ENCODE results near the gene ALOXE3. TPM values are rescaled to one million over a fixed set of nuclear protein-coding genes. Genes with fewer than 3 reads are reported as not detected.
A peak's percentile ranks its signal among the peaks of the same experiment; 100 is the strongest.

The ALOXE3 gene
- total and polyA plus RNA-seq, 7 donors = 0.17 TPM; not detected in 6

- Histone ChIP-seq H3K4me3 (no peak overlapping the region), H3K9me3 (no peaks in the 10 kb centered on the region), H3K27ac (no peak overlapping the region), H3K36me3 (no peaks in the 10 kb centered on the region), H3K4me1 (peaks cover 0 to 8% (median 5%) of the 10 kb centered on the region in 4 donors), H3K27me3 (peaks cover 0 to 14% (median 0%) of the 10 kb centered on the region in 3 donors)
- intact Hi-C loops (cut with DNase I) = loop anchor here (10.0 kb wide), 1 partner anchor 817 kb away; the partner anchor contains the start of gene GPS2
- TF ChIP-seq POLR2AphosphoS5 (IDR thresholded peaks at IDR 0.05) = no peak
- no peak for TF ChIP-seq EP300 (IDR thresholded peaks at IDR 0.05)
- TF ChIP-seq POLR2A (IDR thresholded peaks at IDR 0.05) = no peak
- TF ChIP-seq CTCF (IDR thresholded peaks at IDR 0.05) = no peak
- WGBS, 2 donors = 58 to 75% methylated on average over 3 of the region's 3 CpGs
- DNase-seq = no peak
Observed at GRCh38 chr17:8131844-8132441, 13.6 kb upstream of the ALOXE3 start.

GRCh38 chr17:8128125-8128784 is 9.9 kb upstream of the ALOXE3 start:
- Histone ChIP-seq H3K27me3 (peaks cover 4 to 33% (median 22%) of the 10 kb centered on the region in 3 donors), H3K36me3 (no peaks in the 10 kb centered on the region), H3K4me1 (peaks cover 0 to 42% (median 38%) of the 10 kb centered on the region in 4 donors), H3K9me3 (no peaks in the 10 kb centered on the region), H3K4me3 (no peak overlapping the region), H3K27ac (no peak overlapping the region)
- DNase-seq = no peak
- WGBS, 2 donors = 68 to 81% methylated on average over 14 of the region's 14 CpGs
- no peak for TF ChIP-seq EP300 (IDR thresholded peaks at IDR 0.05)
- TF ChIP-seq POLR2AphosphoS5 (IDR thresholded peaks at IDR 0.05) = no peak
- TF ChIP-seq CTCF (IDR thresholded peaks at IDR 0.05) = no peak
- TF ChIP-seq POLR2A (IDR thresholded peaks at IDR 0.05) = no peak
- intact Hi-C loops (cut with DNase I) = no loop called here

- WGBS, 2 donors = 0% methylated on average over 45 of the region's 45 CpGs
- peaks cover 0 to 58% (median 54%) of the 10 kb centered on the region in 4 donors for H3K4me1 ChIP-seq
- H3K9me3 ChIP-seq = no peaks in the 10 kb centered on the region
- peaks cover 12 to 50% (median 38%) of the 10 kb centered on the region in 3 donors for H3K27me3 ChIP-seq
- peak overlapping the region; percentile 36 to 77 (median 58) for H3K4me3 ChIP-seq
- intact Hi-C loops (cut with DNase I) = no loop called here
- TF ChIP-seq CTCF (IDR thresholded peaks at IDR 0.05) (no peak), EP300 (IDR thresholded peaks at IDR 0.05) (no peak)
- DNase-seq = no peak
- no peaks in the 10 kb centered on the region for H3K36me3 ChIP-seq
- peak overlapping the region; percentile 72 to 76 (median 74) for H3K27ac ChIP-seq
Observed at GRCh38 chr17:8126491-8127066, 8.3 kb upstream of the ALOXE3 start.

GRCh38 chr17:8125947-8126490 is 7.7 kb upstream of the ALOXE3 start:
- H3K4me3 ChIP-seq = peak overlapping the region; percentile 36 to 77 (median 58)
- intact Hi-C loops (cut with DNase I) = loop anchor here (2.0 kb wide), 1 partner anchor 33 kb away; no protein-coding TSS in a partner anchor
- peaks cover 0 to 64% (median 60%) of the 10 kb centered on the region in 4 donors for H3K4me1 ChIP-seq
- H3K27ac ChIP-seq = peak overlapping the region; percentile 72 to 76 (median 74)
- H3K9me3 ChIP-seq = no peaks in the 10 kb centered on the region
- WGBS, 2 donors = 1% methylated on average over 35 of the region's 35 CpGs
- TF ChIP-seq EP300 (IDR thresholded peaks at IDR 0.05) (no peak), CTCF (IDR thresholded peaks at IDR 0.05) (no peak), POLR2A (IDR thresholded peaks at IDR 0.05) (no peak), POLR2AphosphoS5 (IDR thresholded peaks at IDR 0.05) (no peak)
- peaks cover 12 to 55% (median 44%) of the 10 kb centered on the region in 3 donors for H3K27me3 ChIP-seq
- DNase-seq = no peak
- H3K36me3 ChIP-seq = no peaks in the 10 kb centered on the region

Data from sigmoid colon (tissue), 7 donors.